ENCODE measurements around the gene ODR4.

- peak; percentile 98 for TF ChIP-seq CTCF (IDR thresholded peaks at IDR 0.05)
- peak; percentile 80 for TF ChIP-seq POLR2AphosphoS5 (IDR thresholded peaks at IDR 0.05; ENCODE audit: low read depth, low read length)
- no peak; the same call in 1 of the 2 replicates for TF ChIP-seq SIN3A (IDR thresholded peaks at IDR 0.05; ENCODE audit: borderline replicate concordance, insufficient read depth, low read depth, low read length)
- TF ChIP-seq REST (IDR thresholded peaks at IDR 0.05; ENCODE audit: insufficient read depth in 1 of 2, low read depth in 2 of 2, low read length in 1 of 2), result 0 out of 4 replicates have a peak, but pooled peaks of 1 of the 2 experiments have one; percentile 18
Measured at GRCh38 chr1:186375152-186375928, at the start of gene ODR4, which contains the start of gene TPR.
